Endothelial cell of umbilical vein (primary cell): ENCODE results near the gene PPTC7. TPM values are rescaled to one million over a fixed set of nuclear protein-coding genes. Genes with fewer than 3 reads are reported as not detected.
"Not testable (repeated sequence)": the region's sequence is repeated elsewhere in the genome, so short reads cannot be mapped to it uniquely, and the experiment has no call there.

Source experiments
- BruUV-seq: library from RNA; stranded (reverse); fragments of 400-500 nt; replicated peaks from 2 replicates; lab custom pipeline; 2021; lab: Mats Ljungman, UMichigan
- CTCF ChIA-PET: fragments of 300-600, 350-600 bp; sonication (Branson Sonifier 250); formaldehyde crosslinking; loops from one replicate; lab custom pipeline; 2021; ENCODE audit warnings: antibody characterized with exemption, inconsistent platforms; lab: Charles Lee
- POLR2A ChIA-PET: fragments of 300-600, 350-600 bp; sonication (Branson Sonifier 250); formaldehyde crosslinking; loops from one replicate; lab custom pipeline; 2021; ENCODE audit warnings: antibody characterized with exemption, inconsistent platforms; lab: Charles Lee
- DNase-seq: peaks from one replicate; pipeline ENCODE4 v3.0.0-alpha.2; 2011; ENCODE audit warnings: low read depth, low spot score
- FAIRE-seq: peaks from 2 replicates; lab custom pipeline; 2011; peaks lifted over from hg19 to GRCh38; lab: Jason Lieb, UNC
- H2AFZ ChIP-seq: 2 replicates; pipeline ENCODE4 v1.6.0; 2012; ENCODE audit warnings: low read depth, low read length, control low read depth, inconsistent platforms
- H3K27ac ChIP-seq: 2 replicates; pipeline ENCODE4 v1.5.1; 2011; ENCODE audit warnings: low read depth, mild to moderate bottlenecking, control low read depth, low read length, moderate library complexity; ENCODE audit not compliant: insufficient read depth
- H3K27me3 ChIP-seq, 2 experiments: 2 replicates each; pipeline versions ENCODE4 v1.6.0 to v1.6.1; 2011; ENCODE audit warnings: low read length in 2 of 2, mixed read lengths in 1 of 2; ENCODE audit not compliant: control insufficient read depth in 2 of 2, insufficient read depth in 2 of 2
- H3K36me3 ChIP-seq, 2 experiments: 2 replicates in 1 of 2; 3 replicates in 1 of 2; pipeline ENCODE4 v1.5.1; 2011; ENCODE audit warnings: low read length in 2 of 2, mild to moderate bottlenecking in 1 of 2, moderate library complexity in 1 of 2; ENCODE audit not compliant: control insufficient read depth in 2 of 2, insufficient read depth in 2 of 2; ENCODE audit errors: extremely low read depth in 1 of 2
- H3K4me1 ChIP-seq: 3 replicates; pipeline ENCODE4 v1.5.1; 2011; ENCODE audit warnings: mild to moderate bottlenecking, low read length; ENCODE audit not compliant: control insufficient read depth, insufficient read depth; ENCODE audit errors: extremely low read depth
- H3K4me2 ChIP-seq: 2 replicates; pipeline ENCODE4 v1.6.1; 2011; ENCODE audit warnings: low read length, control low read depth, mixed read lengths; ENCODE audit not compliant: insufficient read depth
- H3K4me3 ChIP-seq, 3 experiments: fragments of 200-600 bp in 1 of 3; sonication (generic), shearing (Covaris generic) in 1 of 3; replicated peaks in 1 of 3; 2 replicates each; pipeline ENCODE4 v1.5.1; 2011 to 2016; ENCODE audit warnings: control low read depth in 3 of 3, low read length in 3 of 3, mild to moderate bottlenecking in 2 of 3, inconsistent platforms in 1 of 3, low read depth in 1 of 3, moderate library complexity in 1 of 3; ENCODE audit not compliant: insufficient read depth in 1 of 3
- H3K79me2 ChIP-seq: 2 replicates; pipeline ENCODE4 v1.6.0; 2012; ENCODE audit warnings: low read length, inconsistent platforms; ENCODE audit not compliant: control insufficient read depth, insufficient read depth
- H3K9ac ChIP-seq: replicated peaks from 2 replicates; pipeline ENCODE3; 2011; ENCODE audit warnings: low read length, control low read depth; ENCODE audit not compliant: insufficient read depth; ENCODE audit errors: extremely low read depth
- H3K9me1 ChIP-seq: replicated peaks from 3 replicates; pipeline ENCODE4 v1.6.0; 2011; ENCODE audit warnings: mild to moderate bottlenecking, low read length; ENCODE audit not compliant: control insufficient read depth, insufficient read depth; ENCODE audit errors: extremely low read depth
- H3K9me3 ChIP-seq: replicated peaks from 2 replicates; pipeline ENCODE4 v1.5.1; 2012; ENCODE audit warnings: low read length, inconsistent platforms; ENCODE audit not compliant: control insufficient read depth, insufficient read depth
- H4K20me1 ChIP-seq: replicated peaks from 2 replicates; pipeline ENCODE3; 2011; ENCODE audit warnings: mild to moderate bottlenecking, low read length; ENCODE audit not compliant: control insufficient read depth, insufficient read depth; ENCODE audit errors: extremely low read depth
- EZH2 ChIP-seq: IDR thresholded peaks from 2 replicates; pipeline ENCODE4 v1.6.1; 2012; ENCODE audit warnings: borderline replicate concordance, low read depth, mild to moderate bottlenecking, moderate library complexity, low read length, inconsistent platforms; ENCODE audit not compliant: severe bottlenecking
- GATA2 ChIP-seq: IDR thresholded peaks from 2 replicates; pipeline ENCODE4 v1.7.0; 2011; ENCODE audit warnings: low read depth, mild to moderate bottlenecking, moderate library complexity, mixed read lengths, low read length; ENCODE audit not compliant: insufficient read length, insufficient read depth
- MYC ChIP-seq: IDR thresholded peaks from one replicate; pipeline ENCODE4 v1.6.1; 2011; ENCODE audit warnings: mild to moderate bottlenecking, low read depth, low read length
- POLR2A ChIP-seq: IDR thresholded peaks from 2 replicates; pipeline ENCODE4 v1.6.1; 2012; ENCODE audit warnings: low read depth, mild to moderate bottlenecking, control low read depth, low read length
- dilution Hi-C: fragments of 300-500 bp; cut with MboI; formaldehyde crosslinking; loops from one replicate; pipeline ENCODE4 v1.15.0; 2019; ENCODE audit warnings: low sequenced_read_pairs; ENCODE audit not compliant: extremely low pct_ligation_motif_present
- intact Hi-C: fragments of 100-400 bp; cut with micrococcal nuclease; formaldehyde crosslinking; loops from one replicate; pipeline ENCODE4 v1.10.0; 2022
- polyA plus RNA-seq, 4 experiments: library from polyadenylated mRNA; depleted of rRNA in 3 of 4; stranded (reverse) in 3 of 4; unstranded in 1 of 4; fragments of >200 nt; gene quantifications; 2 replicates each; pipeline versions ENCODE4 v1.2.1 to v1.2.3, GENCODE V29; 2011 to 2012; ENCODE audit warnings: missing spikeins in 1 of 4
- total RNA-seq: library from RNA; stranded (reverse); gene quantifications from 2 replicates; pipeline ENCODE4 v1.2.3, GENCODE V29; 2021
- TF ChIP-seq, protein P1 (sequence below): IDR thresholded peaks from 2 replicates; pipeline ENCODE4 v1.6.1; 2011; ENCODE audit not compliant: insufficient read depth, insufficient read length
- TF ChIP-seq, protein P2 (sequence below), 2 donors: IDR thresholded peaks; 1 replicate in 1 of 2; 2 replicates in 1 of 2; pipeline ENCODE4 v1.5.1; 2011; ENCODE audit warnings: low read length in 2 of 2, mild to moderate bottlenecking in 2 of 2, moderate library complexity in 2 of 2, control low read depth in 1 of 2, inconsistent platforms in 1 of 2, low read depth in 1 of 2; ENCODE audit not compliant: insufficient read depth in 1 of 2; ENCODE audit errors: extremely low read depth in 1 of 2

PPTC7 gene
- total and polyA plus RNA-seq, 2 donors (not counting 3 experiments of a cell fraction or from before 2014, with no cell fraction given): 8.4 to 15.2 TPM

- no peaks in the 10 kb centered on the region for H3K4me1 ChIP-seq
- no peak overlapping the region for H3K4me3 ChIP-seq
- no peaks in the 10 kb centered on the region for H3K9me1 ChIP-seq
- H3K27ac ChIP-seq: no peak overlapping the region
- DNase-seq (no peak), FAIRE-seq (no peak)
- peaks cover 3% of the 10 kb centered on the region for H4K20me1 ChIP-seq
- intact Hi-C loops (no loop called here), dilution Hi-C loops (no loop called here)
- CTCF ChIA-PET: interaction anchor here (0.9 to 1.4 kb wide), 2 partner anchors 9 to 16 kb away, joined by 4 to 5 read pairs; no protein-coding TSS in a partner anchor
- peaks cover 88% of the 10 kb centered on the region for H3K79me2 ChIP-seq
- H3K27me3 ChIP-seq: no peaks in the 10 kb centered on the region
- TF ChIP-seq EZH2 (no peak), MYC (no peak), GATA2 (no peak), POLR2A (no peak)
- TF ChIP-seq, protein P1, sequence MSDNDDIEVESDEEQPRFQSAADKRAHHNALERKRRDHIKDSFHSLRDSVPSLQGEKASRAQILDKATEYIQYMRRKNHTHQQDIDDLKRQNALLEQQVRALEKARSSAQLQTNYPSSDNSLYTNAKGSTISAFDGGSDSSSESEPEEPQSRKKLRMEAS: no peak
- TF ChIP-seq, protein P2, sequence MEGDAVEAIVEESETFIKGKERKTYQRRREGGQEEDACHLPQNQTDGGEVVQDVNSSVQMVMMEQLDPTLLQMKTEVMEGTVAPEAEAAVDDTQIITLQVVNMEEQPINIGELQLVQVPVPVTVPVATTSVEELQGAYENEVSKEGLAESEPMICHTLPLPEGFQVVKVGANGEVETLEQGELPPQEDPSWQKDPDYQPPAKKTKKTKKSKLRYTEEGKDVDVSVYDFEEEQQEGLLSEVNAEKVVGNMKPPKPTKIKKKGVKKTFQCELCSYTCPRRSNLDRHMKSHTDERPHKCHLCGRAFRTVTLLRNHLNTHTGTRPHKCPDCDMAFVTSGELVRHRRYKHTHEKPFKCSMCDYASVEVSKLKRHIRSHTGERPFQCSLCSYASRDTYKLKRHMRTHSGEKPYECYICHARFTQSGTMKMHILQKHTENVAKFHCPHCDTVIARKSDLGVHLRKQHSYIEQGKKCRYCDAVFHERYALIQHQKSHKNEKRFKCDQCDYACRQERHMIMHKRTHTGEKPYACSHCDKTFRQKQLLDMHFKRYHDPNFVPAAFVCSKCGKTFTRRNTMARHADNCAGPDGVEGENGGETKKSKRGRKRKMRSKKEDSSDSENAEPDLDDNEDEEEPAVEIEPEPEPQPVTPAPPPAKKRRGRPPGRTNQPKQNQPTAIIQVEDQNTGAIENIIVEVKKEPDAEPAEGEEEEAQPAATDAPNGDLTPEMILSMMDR (IDR thresholded peaks at IDR 0.05; ENCODE audit: extremely low read depth in 1 of 2, insufficient read depth in 1 of 2, low read depth in 1 of 2, low read length in 2 of 2): no peak
- H3K9me3 ChIP-seq: no peaks in the 10 kb centered on the region
- BruUV-seq: no TSS peak
- no peak overlapping the region for H3K4me2 ChIP-seq
- no peaks in the 10 kb centered on the region for H3K36me3 ChIP-seq
- H2AFZ ChIP-seq: no peak overlapping the region
- H3K9ac ChIP-seq: no peak overlapping the region
- POLR2A ChIA-PET: no interaction called here
Measured at GRCh38 chr12:110560048-110560447, 23.1 kb downstream of the PPTC7 start.

GRCh38 chr12:110558945-110559344, 24.2 kb downstream of the PPTC7 start:
- BruUV-seq, H3K9me1 ChIP-seq, FAIRE-seq, POLR2A ChIA-PET, H2AFZ ChIP-seq, DNase-seq, H3K4me1 ChIP-seq, H3K27me3 ChIP-seq, H3K36me3 ChIP-seq, H3K27ac ChIP-seq, H3K4me3 ChIP-seq, H3K4me2 ChIP-seq, H4K20me1 ChIP-seq, intact Hi-C loops, H3K9ac ChIP-seq, dilution Hi-C loops, H3K9me3 ChIP-seq: not testable (repeated sequence)
- CTCF ChIA-PET: interaction anchor here (0.9 to 1.6 kb wide), 3 partner anchors 36 to 42 kb away, joined by 4 to 5 read pairs (median 4); no protein-coding TSS in a partner anchor
- peaks cover 90% of the 10 kb centered on the region for H3K79me2 ChIP-seq
